HG03342 (cell line): ENCODE measurements around the gene RUNX1.

Source experiments
- ATAC-seq: cut with Tn5 transposase; IDR thresholded peaks from one replicate; pipeline ENCODE4 v1.9.1; 2021; ENCODE audit warnings: mild to moderate bottlenecking, moderate library complexity; ENCODE audit not compliant: unreplicated experiment

Gene RUNX1

DNA sequence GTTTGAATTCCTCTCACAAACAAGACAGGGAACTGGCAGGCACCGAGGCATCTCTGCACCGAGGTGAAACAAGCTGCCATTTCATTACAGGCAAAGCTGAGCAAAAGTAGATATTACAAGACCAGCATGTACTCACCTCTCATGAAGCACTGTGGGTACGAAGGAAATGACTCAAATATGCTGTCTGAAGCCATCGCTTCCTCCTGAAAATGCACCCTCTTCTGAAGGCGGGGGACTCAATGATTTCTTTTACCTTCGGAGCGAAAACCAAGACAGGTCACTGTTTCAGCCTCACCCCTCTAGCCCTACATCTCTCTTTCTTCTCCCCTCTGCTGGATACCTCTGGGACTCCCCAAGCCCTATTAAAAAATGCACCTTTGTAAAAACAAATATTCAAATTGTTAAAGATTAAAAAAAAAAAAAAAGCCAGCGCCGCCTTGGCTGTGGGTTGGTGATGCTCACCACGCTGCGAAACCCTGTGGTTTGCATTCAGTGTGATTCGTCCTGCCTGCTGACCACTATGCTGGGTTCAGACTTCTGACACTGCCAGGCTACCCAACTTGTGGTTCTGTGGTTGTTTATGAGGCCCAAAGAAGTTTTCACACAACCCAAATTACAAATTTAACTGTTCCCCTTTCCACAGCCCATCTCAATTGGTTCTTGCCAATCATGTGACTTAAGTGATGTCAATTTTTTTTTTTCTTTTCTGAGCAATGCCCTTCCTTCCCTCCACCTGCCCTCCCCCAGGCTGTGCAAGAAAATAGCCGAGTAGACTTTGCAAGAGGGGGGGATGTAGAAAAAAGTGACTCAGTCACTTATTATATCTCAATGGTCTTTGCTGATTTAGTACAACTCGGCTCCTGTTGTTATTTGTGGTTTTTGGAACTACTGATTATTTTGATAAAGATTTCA, at the start of gene RUNX1:
Gene RUNX1, minus strand, starts transcription at position 597 of the 912 bp plus-strand sequence.
- ATAC-seq, result peak; percentile 45

DNA sequence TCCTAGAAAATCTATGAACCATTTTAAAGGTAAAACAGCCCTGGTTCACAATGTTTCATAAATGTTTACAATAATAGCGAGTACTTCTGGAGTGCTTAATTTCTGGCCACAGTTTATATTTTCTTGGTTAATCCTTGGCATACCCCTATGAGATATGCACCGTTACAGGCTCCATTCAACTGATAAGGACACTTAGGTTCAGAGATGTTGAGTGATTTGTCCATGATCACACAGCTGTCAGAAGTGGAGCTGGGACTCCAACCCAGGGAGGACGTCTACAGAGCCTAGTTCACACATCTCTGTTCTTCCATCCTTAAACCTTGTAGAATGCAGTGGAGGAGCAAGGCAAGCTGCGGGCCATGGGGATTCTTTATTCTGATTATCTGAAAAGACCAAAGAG, 48.4 kb upstream of the RUNX1 start:
- ATAC-seq, result no peak

DNA sequence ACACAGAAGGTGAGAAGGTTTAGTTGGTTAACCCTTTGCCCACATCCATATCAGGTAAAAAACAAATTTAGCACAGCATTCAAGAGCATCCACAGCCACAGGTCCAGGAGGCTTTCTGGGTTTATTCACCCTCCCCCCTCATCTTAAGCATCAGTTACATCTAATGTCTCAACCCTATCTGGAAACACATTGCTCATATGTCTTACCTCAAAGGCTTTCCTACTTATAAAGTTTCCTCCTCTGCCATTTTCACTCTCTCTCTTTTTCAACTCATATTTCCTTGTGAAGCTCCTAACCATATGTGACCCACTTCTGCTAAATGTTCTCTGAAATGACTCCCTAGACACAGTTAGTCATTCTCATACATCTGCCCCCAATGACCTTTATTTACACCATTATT, 47.9 kb upstream of the RUNX1 start:
- no peak for ATAC-seq

DNA sequence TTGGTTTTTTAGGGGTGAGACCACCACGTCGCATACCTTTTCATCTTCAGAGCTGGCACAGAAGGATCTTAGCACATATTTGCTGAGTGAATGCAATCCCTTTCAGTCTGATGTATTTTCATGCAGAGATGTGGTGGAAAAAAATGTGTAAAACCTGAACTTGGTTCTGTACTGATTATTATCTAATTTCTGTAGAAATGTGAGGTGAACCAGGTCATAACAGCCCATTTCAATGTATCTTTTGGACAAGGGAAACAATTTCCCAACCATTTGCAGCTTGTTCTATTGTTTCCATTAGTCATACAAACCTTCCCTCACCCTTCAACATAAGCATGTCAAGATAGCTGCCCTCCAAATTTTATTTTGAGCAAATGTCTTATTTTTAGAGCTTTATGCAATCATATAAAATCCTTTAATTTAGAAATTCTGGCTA, 46.8 kb upstream of the RUNX1 start:
- ATAC-seq, result no peak

DNA sequence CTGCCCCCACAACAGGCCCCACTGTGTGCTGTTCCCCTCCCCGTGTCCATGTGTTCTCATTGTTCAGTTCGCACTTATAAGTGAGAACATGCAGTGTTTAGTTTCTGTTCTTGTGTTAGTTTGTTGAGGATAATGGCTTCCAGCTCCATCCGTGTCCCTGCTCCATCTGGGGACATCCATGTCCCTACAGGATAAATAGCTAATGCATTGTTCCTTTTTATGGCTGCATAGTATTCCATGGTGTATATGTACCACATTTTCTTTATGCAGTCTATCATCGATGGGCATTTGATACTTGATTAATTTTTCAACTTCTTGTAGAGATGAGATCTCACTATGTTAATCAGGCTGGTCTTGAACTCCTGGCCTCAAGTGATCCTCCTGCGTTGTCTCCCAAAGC, 44.4 kb upstream of the RUNX1 start:
- no peak for ATAC-seq

DNA sequence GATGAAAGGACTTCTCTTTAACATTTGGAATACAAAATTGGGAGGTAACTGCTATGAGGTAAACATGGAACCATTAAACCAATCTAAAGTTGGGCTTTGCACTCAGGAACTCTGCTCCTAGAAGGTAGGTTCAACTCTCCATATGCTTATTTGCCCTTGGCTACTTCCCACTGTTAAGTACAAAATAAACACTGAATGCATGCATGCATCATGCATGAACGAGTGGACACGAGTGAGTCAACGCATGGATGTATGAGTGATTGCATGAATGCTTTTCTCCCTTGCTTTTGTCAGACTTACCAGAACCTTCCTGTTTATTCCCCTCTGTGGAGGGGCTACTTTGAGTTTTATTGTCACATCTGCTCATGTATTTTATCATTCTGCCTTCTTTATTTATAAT, 42.4 kb upstream of the RUNX1 start:
- ATAC-seq, result no peak

DNA sequence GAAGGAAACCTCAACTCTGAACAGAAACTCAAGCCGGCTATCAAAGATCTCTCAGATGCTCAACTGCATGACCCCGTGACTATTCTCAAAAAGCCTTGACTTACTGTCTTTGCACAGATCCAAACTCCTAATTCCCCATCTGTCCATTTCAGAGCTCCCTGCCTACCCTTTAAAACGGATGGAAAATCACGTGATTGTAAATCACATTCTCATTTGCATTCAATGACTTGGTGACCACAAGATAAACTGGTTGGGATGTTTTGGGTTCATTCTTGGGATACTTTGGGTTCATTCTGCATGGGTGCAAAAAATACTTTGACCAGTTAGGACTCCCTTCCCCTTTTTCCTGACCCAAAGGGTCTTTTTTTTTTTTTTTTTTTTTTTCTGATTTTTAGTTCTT, 41.3 kb upstream of the RUNX1 start:
- no peak for ATAC-seq

DNA sequence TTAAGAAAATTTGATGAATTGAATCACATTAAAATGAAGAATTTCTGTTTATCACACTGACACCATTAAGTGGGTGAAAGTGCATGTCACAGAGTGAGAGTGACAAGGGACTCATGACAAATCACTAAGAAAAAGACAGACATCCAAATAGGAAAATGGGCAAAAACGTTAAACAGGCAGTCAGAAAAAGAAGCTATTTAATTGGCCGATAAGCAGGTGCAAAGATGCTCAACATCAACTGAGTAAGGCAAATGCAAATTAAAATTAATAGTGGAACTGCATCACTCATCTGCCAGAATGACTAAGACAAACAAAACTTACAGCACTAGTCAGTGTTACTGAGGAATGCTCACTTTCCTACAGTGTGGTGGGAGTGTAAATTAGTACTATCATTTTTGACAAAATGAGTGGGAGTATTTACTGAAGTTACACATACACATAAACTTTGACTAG, 39.2 kb upstream of the RUNX1 start:
- ATAC-seq, result no peak

DNA sequence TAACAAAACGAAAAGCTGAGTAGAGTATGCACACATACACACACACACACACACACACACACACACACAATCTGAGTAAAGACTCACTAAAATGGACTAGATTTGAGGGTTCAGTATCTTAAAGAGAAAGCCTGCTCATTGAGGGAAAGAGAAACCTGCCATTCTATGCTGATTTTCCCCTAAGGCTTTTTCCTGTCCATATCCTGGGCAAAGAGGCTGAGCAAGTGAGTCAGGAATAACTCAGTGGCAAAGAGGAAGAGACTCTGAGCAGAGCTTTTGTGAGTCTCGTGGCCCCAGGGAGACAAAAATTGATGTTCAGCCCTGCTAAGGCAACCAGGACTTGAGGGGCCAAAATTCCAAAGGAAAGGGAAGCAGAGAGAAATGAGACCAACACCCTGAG, 37.3 kb upstream of the RUNX1 start:
- no peak for ATAC-seq

DNA sequence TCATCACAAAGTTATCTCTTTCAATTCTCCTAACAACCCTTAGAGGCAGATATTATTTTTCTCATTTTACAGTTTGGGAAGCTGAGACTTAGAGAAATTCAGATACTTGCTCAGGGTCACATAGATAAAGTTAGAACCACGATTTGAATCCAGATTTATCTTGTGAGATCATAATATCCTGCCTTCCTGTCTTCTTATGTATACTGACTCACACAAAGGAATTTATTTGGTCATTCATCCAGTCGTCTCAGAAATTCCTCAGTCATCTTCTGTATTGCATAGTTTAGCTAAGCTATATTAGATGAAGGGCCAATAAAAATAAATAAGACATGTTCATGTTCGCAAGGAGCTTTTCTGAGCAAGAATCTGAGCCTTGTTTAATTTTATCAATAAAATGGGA, 35.8 kb upstream of the RUNX1 start:
- ATAC-seq, result no peak

DNA sequence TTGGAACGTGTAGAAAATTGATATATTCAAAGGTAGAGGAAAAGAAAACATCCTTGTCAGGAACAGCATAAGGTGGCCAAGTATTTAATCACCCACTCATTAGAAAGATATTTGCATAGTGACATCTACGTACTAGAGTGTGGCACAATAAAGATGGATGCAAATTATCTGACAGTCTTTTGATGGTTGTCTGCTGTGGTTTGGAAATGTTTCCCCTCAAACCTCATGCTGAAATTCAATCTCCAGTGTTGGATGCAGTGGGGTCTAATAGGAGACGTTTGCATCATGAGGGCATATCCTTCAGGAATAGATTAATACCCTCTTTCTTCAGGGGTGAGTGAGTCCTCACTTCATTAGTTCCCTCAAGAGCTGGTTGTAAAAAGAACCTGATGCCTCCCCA, 34.1 kb upstream of the RUNX1 start:
- no peak for ATAC-seq

DNA sequence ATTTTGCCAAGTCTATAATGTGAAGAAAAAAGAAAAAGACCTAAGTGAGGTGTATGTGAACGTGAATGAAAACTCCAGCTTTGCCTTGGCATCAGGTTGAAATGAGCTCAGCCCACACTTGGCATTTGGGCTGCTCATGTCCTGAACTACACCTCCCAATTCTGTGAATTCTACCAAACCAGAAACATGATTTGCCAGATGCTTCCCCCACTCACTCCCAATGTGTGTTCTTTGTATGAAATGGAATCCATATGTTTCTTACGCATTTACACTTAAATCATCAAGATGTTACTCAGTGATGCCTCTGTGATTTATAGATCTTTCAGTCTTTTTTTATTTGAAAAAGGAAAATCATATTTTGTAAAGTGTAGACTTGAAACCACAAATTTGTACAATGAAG, 32.8 kb upstream of the RUNX1 start:
- no peak for ATAC-seq

DNA sequence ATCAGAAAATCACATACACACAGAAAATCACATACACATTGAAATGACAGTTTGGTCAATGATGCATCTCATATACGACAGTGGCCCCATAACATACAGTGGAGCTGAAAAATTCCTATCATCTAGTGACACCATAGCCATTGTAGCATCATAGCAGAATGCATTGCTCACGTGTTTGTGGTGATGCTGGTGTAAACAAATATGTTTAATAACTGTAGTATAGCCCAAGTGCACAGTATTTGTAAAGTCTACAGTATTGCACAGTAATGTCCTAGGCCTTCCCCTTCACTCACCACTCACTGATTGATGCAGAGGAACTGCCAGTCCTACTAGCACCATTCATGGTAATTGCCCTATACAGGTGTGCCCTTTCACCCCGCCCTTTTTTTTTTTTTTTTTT, 30.1 kb upstream of the RUNX1 start:
- ATAC-seq, result no peak

DNA sequence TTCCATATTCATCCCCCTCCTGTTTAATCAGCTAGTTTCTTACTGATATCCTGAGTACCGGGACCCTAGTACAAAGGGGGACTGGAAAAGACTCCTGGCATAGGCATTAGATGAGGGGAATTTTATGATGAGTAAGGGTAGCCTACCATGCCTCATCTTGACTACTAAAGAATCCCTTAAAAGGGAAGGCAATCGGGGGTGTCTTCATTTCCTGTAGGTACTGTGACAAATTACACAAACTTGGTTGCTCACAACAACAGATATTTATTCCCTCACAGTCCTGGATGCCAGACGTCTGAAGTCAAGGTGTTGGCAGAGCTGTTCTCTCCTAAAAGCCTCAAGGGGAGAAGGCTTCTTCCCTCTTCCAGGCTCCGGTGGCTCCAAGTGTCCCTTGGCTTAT, 28.9 kb upstream of the RUNX1 start:
- no peak for ATAC-seq

DNA sequence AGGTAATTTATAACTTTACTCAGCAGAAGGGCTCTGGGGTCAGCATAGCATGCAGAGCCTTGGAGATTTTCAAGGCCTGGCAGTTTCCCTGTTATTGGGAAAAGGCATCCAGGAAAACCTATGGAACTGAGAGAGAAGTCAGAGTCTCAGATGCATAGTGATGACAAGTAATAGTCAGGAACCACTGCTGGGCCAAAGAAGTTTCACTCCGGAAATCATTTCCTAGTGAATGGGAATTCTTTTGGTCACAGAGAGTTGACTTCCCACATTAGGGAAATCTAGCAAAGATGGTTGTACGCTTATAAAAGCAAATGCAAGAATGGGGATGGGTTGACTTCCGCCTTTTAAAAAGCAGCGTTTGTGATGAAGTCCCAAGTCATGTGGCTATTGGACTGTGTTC, 28.4 kb upstream of the RUNX1 start:
- no peak for ATAC-seq

DNA sequence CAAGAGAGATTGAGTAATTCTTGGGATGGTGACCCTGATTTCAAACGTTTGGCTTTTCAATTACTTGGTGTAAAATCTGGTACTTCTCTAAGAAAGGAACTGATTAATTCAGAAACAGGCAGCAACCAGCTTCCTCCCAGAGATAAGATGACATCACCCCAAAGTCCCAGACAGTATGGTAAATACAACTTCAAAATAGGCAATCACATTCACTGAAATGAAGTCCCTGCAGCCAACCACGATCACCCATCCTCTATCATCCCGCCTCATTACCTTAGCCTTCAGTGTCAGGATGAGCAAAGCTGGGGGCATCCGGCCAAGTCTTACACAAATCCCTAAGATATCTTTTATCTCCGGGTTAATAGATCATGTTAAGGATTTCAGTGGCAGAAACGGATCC, 26.4 kb upstream of the RUNX1 start:
- no peak for ATAC-seq

DNA sequence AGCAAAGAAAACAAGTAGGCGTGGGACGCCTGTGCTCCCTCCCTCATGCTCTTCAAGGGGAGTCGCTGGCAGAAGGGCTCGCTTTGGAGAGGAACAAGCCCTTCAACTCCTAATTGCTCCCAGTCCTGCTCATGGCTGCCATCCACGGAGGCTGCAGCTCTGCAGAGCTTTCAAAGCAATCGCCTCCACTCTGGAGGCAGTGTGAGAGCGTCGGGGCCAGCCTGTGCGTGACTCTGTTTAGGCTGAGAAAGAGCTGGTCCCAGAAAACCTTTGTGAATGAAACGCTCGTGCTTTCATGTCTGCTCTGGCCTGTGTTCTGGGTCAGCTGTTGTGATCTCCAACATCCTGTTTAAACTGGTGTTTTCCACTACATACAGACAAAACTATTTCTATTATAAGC, 23.9 kb upstream of the RUNX1 start:
- no peak for ATAC-seq

DNA sequence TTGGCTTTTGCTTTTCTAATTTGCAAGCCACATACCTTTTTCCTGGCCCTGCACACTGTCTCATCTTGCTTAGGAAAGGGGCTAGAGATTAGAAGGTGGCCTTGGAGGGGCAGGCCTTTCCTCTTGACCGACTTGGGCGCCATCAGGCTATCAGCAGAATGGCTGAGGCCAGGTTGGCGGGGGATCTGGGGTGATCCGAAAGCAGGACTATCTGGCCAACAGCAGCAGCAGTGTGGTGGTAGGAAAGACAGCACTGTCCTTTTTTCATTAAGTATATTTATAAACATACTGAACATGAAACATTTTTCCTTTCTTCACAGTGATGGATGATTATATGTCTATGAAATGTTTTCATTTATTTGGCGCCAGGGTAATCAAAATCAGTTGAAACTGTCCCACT, 23.5 kb upstream of the RUNX1 start:
- ATAC-seq, result no peak

DNA sequence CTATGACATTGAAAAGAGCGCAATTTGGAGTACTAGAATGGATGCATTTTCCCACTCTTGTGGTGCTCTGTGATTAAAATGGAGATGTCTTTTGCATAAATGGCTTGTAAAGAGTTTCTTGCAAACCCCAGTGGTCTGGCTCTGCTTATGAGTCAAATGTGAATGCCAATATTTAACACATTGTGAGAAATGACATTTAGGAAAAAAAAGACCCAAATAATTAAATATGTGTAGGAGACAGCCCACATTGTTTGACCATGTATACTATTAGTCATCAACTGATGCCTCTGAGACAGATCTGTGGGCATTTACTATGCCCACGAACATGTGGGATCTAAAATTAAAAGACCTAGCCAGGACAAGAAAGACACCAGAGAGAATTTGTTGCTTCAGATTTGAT, 22.2 kb upstream of the RUNX1 start:
- ATAC-seq, result no peak

DNA sequence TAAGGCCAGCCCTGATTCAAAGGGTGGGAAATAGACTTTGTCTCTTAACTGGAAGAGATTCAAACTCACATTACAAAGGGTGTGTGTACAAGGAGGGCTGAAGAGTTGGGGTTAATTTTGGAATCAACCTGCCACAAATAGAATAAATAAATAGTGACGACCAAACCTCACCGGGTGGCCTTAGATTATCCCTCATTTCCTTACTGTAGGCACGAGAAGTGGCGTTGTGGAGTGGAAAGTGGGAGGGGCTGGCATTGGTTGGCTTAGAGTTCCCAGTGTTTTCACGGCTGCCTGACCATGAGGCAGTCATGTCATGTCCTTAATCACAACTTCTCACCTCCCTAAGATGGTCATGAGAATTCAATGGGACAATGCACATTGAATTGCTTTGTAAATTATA, 21.3 kb upstream of the RUNX1 start:
- ATAC-seq, result no peak

DNA sequence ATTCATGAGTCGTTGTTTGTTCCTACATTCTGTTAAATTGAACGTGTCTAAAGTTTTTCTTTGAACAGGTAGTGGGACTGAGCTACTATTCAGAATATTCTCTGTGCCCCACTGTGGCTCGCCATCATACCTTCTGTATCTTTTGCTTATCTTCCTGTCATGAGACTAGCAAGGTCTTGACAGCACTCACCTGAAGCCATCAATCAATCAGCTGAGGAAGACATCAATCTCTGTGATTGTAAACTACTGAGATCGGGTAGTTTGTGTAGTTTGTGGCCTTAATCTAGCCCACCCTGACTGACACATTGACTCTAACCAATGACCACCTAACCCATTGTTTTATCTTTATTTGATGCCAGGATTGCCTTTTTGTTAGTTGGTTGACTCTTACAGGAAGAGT, 17.7 kb upstream of the RUNX1 start:
- ATAC-seq, result no peak

DNA sequence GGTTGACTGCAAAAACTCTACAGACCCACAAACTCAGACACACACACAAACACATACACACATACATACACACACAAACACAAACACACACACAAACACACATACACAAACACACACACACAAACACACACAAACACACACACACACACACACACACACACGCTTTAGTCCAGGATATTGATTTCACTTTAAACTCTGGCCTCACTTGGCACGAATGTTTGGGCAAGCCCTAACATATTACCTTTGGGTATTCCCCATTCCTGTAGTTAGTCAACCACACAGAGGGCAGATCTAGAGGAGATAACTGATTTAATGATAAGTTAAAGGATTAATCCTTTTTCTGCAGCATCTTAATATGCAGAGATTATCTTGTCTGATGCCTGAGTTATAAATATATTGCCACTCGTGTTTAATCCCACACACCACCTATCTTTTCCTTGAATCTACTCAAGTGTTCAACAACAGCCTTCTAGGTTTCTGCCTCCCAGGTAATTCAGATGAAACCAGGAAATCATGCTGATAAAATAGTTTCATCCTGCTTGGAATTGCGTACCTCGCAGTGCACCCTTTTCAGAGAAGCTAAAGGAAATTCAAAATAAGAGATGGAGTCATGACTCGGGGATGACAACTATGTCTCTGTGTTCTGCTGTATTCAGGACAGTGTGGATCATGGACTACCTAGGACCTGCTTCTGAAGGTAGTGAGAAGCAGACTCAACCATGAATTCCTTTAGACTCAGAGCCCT, 14.5 kb upstream of the RUNX1 start:
- no peak for ATAC-seq
